ENCODE results near the gene ZBTB25. TPM values are rescaled to one million over a fixed set of nuclear protein-coding genes. Genes with fewer than 3 reads are reported as not detected.

ZBTB25 gene
- total RNA-seq, 1 experiment from 2014 or later = 3.9 TPM

- peaks cover 50% of the 10 kb centered on the region for H3K36me3 ChIP-seq (replicated peaks; ENCODE audit: control insufficient read depth, insufficient read depth, low read length)
- no peaks in the 10 kb centered on the region for H3K27me3 ChIP-seq (ENCODE audit: control insufficient read depth, insufficient read depth, low read length)
Observed at GRCh38 chr14:64417771-64418125, 85.9 kb downstream of the ZBTB25 start.

GRCh38 chr14:64417055-64417770 is 86.4 kb downstream of the ZBTB25 start:
- H3K27me3 ChIP-seq (ENCODE audit: control insufficient read depth, insufficient read depth, low read length) = no peaks in the 10 kb centered on the region
- no peak for DNase-seq
- peaks cover 52% of the 10 kb centered on the region for H3K36me3 ChIP-seq (replicated peaks; ENCODE audit: control insufficient read depth, insufficient read depth, low read length)
- H3K4me3 ChIP-seq (ENCODE audit: insufficient read depth, low read depth, low read length) = no peak overlapping the region

More at GRCh38 chr14:64417771-64418125, 85.9 kb downstream of the ZBTB25 start:
- no peak for DNase-seq
- no peak overlapping the region for H3K4me3 ChIP-seq (ENCODE audit: insufficient read depth, low read depth, low read length)

DNA sequence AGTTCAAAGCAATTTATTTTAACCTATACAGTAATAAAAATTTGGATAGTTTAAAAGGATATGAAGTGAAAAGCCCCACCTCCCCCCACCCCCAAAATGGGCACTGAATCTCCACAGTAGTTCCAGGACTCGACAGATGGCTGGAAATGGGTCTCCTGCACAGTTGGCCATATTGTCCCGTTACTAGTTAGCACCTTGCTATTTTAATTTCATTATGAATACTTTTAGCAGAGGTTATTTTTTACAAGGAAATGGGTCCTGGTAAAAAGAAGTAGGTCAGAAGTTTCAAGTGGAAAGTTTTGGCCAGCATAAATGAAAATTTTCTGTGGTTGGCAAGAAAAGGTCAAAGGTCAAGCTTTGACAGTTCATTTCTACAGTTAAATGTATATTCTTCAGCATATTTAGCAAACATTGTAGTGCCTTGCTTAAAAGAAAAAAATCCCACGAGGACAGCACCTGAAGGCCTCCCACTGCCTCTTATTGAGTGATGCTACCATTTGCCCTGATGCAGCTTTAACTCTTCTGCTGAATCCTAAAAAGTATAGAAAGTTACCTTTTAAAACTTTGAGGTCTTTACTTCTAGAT is 87.2 kb downstream of the ZBTB25 start:
- H3K36me3 ChIP-seq (replicated peaks; ENCODE audit: control insufficient read depth, insufficient read depth, low read length) = peaks cover 49% of the 10 kb centered on the region
- no peak for DNase-seq
- H3K27me3 ChIP-seq (ENCODE audit: control insufficient read depth, insufficient read depth, low read length) = no peaks in the 10 kb centered on the region
- H3K4me3 ChIP-seq (ENCODE audit: insufficient read depth, low read depth, low read length) = no peak overlapping the region

- DNase-seq = no peak
- Histone ChIP-seq H3K4me3 (ENCODE audit: insufficient read depth, low read depth, low read length) (no peak overlapping the region), H3K36me3 (replicated peaks; ENCODE audit: control insufficient read depth, insufficient read depth, low read length) (peaks cover 21% of the 10 kb centered on the region), H3K27me3 (ENCODE audit: control insufficient read depth, insufficient read depth, low read length) (no peaks in the 10 kb centered on the region)
Observed at GRCh38 chr14:64412237-64412636, 91.4 kb downstream of the ZBTB25 start.

DNA sequence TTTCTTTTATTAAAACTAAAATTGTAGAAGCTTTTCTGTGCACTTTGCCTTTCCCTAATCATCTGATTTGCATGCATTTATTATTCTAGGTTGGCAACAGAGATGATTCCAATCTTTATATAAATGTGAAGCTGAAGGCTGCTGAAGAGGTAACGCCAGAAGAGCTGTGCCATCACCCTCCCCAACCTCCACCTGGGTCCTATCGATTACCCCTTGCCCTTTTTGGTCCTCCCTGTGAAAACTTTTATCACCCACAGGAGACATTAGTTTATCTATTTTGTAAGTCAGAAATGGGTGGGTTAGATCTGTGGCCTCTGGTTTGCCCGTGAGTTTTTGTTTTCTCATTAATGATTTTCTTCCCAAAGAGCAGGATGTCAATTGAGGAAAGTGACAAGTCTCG is 92.6 kb downstream of the ZBTB25 start:
- H3K36me3 ChIP-seq (replicated peaks; ENCODE audit: control insufficient read depth, insufficient read depth, low read length) = peaks cover 16% of the 10 kb centered on the region
- no peak for DNase-seq
- H3K27me3 ChIP-seq (ENCODE audit: control insufficient read depth, insufficient read depth, low read length) = no peaks in the 10 kb centered on the region
- H3K4me3 ChIP-seq (ENCODE audit: insufficient read depth, low read depth, low read length) = no peak overlapping the region

DNA sequence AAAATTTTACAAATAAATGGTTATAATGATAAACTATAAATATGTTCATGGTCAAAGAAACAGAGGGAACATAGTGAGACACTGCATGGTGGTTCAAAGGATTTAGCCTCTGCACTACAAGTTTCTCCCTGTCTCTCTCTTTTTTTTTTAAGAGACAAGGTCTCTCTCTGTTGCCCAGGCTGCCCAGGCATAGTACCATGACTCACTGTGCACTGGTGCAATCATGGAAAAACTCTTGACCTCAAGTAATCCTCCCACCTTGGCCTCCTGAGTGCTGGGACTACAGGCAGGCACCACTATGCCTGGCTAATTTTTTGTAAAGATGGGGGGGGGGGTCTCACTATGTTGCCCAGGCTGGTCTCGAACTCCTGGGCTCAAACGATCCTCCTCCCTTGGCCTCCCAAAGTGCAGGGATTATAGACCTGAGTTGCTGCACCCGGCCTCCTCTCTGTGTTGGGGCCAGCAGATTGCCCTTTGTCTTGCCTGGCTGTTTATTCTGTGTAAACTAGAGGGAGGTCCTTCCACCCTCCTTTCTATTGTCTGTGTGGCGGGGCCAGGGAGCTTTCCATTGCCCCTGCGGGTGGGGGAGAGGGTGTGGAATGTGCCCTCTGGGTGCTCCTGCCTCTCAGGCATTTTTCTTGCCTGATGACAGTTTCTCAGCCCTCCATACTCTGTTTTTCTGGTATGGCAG is 93.4 kb downstream of the ZBTB25 start:
- DNase-seq = peak; percentile 49
- Histone ChIP-seq H3K27me3 (ENCODE audit: control insufficient read depth, insufficient read depth, low read length) (no peaks in the 10 kb centered on the region), H3K4me3 (ENCODE audit: insufficient read depth, low read depth, low read length) (no peak overlapping the region), H3K36me3 (replicated peaks; ENCODE audit: control insufficient read depth, insufficient read depth, low read length) (peaks cover 14% of the 10 kb centered on the region)

- H3K27me3 ChIP-seq (ENCODE audit: control insufficient read depth, insufficient read depth, low read length) = no peaks in the 10 kb centered on the region
- DNase-seq = no peak
- no peak overlapping the region for H3K4me3 ChIP-seq (ENCODE audit: insufficient read depth, low read depth, low read length)
- H3K36me3 ChIP-seq (replicated peaks; ENCODE audit: control insufficient read depth, insufficient read depth, low read length) = peaks cover 14% of the 10 kb centered on the region
Observed at GRCh38 chr14:64409126-64409920, 94.3 kb downstream of the ZBTB25 start.

GRCh38 chr14:64407329-64407728 is 96.3 kb downstream of the ZBTB25 start:
- Histone ChIP-seq H3K4me3 (ENCODE audit: insufficient read depth, low read depth, low read length) (no peak overlapping the region), H3K27me3 (ENCODE audit: control insufficient read depth, insufficient read depth, low read length) (no peaks in the 10 kb centered on the region), H3K36me3 (replicated peaks; ENCODE audit: control insufficient read depth, insufficient read depth, low read length) (peaks cover 11% of the 10 kb centered on the region)
- DNase-seq = no peak

DNA sequence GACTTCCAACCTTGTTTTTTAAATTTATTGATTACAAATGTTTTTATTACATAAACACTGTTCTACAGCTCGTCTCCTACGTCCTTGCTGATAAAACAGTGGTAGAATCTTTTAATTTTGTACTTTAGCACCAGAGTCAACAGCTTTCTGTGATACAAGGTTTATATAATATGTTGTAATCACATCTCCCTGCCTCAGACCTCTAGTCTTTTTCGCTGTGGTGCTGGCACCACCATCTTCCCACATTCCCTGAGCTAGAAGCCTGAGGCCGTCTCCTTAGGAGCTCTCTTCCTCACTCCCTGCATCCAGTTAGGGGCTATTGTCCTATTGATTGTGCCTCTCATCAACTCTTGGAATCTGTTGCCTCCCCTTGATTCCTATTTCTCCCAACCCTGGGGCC is 98.3 kb downstream of the ZBTB25 start:
- peaks cover 10% of the 10 kb centered on the region for H3K36me3 ChIP-seq (replicated peaks; ENCODE audit: control insufficient read depth, insufficient read depth, low read length)
- no peaks in the 10 kb centered on the region for H3K27me3 ChIP-seq (ENCODE audit: control insufficient read depth, insufficient read depth, low read length)
- DNase-seq = no peak
- H3K4me3 ChIP-seq (ENCODE audit: insufficient read depth, low read depth, low read length) = no peak overlapping the region

DNA sequence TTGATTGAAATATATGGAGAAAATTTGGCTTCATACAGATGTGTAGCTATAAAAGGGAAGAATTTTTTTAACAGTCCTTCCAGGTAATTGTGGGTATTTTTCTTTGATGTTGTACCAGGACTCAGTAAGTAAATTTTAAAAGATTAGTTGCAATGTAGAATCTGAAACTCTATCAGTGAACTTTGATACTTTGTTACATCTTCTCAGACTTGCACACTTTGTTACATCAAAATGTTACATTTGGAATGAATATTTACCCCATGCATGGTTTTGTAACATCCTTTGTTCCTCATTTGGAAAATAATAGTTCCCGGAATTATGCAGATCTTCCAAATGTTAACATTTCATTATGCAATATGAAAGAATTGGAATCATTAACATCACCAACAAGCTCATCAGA is 101.7 kb downstream of the ZBTB25 start:
- H3K27me3 ChIP-seq (ENCODE audit: control insufficient read depth, insufficient read depth, low read length) = no peaks in the 10 kb centered on the region
- H3K4me3 ChIP-seq (ENCODE audit: insufficient read depth, low read depth, low read length) = no peak overlapping the region
- H3K36me3 ChIP-seq (replicated peaks; ENCODE audit: control insufficient read depth, insufficient read depth, low read length) = peaks cover 10% of the 10 kb centered on the region

DNA sequence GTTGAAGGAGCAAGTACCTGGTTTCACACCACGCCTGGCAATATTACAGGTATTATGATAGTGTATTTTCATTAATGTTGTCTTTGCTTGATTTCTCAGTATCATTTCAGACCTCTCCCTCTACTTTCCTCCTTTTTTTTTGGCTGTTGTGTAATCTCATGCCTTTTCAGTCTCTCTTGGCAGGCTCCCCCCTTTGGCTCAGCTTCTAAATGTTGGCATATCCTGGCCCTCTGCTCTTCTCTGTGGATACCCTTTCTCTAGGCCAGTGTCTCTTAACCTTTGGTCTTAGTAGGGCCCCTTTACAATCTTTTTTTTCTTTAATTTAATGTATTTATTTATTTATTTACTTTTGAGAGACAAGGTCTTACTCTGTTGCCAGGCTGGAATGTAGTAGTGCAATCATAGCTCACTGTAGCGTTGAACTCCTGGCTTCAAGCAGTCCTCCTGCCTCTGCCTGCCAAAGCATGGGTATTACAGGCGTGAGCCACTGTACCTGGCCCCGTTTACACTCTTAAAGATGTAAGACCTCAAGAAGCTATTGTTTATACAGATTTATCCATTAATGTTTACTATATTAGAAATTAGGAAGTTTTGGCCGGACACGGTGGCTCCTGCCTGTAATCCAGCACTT is 102.7 kb downstream of the ZBTB25 start:
- no peak for DNase-seq
- H3K36me3 ChIP-seq (replicated peaks; ENCODE audit: control insufficient read depth, insufficient read depth, low read length) = peaks cover 10% of the 10 kb centered on the region
- H3K4me3 ChIP-seq (ENCODE audit: insufficient read depth, low read depth, low read length) = no peak overlapping the region
- no peaks in the 10 kb centered on the region for H3K27me3 ChIP-seq (ENCODE audit: control insufficient read depth, insufficient read depth, low read length)

More for the DNA sequence above, 101.7 kb downstream of the ZBTB25 start:
- DNase-seq = no peak

Data from H7 (cell line).